Heart left ventricle (tissue), 16 donors: ENCODE measurements around the gene PPT1. TPM values are rescaled to one million over a fixed set of nuclear protein-coding genes. Genes with fewer than 3 reads are reported as not detected.

ENCODE experiments used
- ATAC-seq, 4 donors: fragments of 200-7000 bp; cut with Tn5 transposase; one replicate each; pipeline ENCODE4 v1.9.1; 2020 to 2022; ENCODE audit warnings: moderate library complexity in 4 of 4, mild to moderate bottlenecking in 3 of 4, moderate number of reproducible peaks in 1 of 4
- DNase-seq, 5 donors: peaks; one replicate each; pipeline ENCODE4 v3.0.0-alpha.2; 2020
- H3K27ac ChIP-seq, 12 donors: fragments of 200-600 bp; sonication (generic) in 4 of 12; one replicate each; pipeline versions ENCODE4 v1.5.0 to v1.8.0; 2016 to 2022; ENCODE audit warnings: mild to moderate bottlenecking in 2 of 12
- H3K27me3 ChIP-seq, 9 donors: fragments of 200-600 bp; sonication (generic) in 2 of 9; one replicate each; pipeline versions ENCODE4 v1.5.1 to v1.8.0; 2016 to 2022; ENCODE audit warnings: mild to moderate bottlenecking in 3 of 9
- H3K36me3 ChIP-seq, 9 donors: fragments of 200-600 bp; sonication (generic) in 2 of 9; one replicate each; pipeline versions ENCODE4 v1.5.0 to v1.8.0; 2018 to 2022; ENCODE audit warnings: mild to moderate bottlenecking in 2 of 9
- H3K4me1 ChIP-seq, 12 donors: fragments of 200-600 bp; sonication (generic) in 4 of 12; one replicate each; pipeline versions ENCODE4 v1.5.0 to v1.8.0; 2016 to 2022; ENCODE audit warnings: mild to moderate bottlenecking in 3 of 12
- H3K4me3 ChIP-seq, 12 donors: fragments of 200-600 bp; sonication (generic) in 4 of 12; one replicate each; pipeline versions ENCODE4 v1.5.0 to v1.8.0; 2017 to 2022; ENCODE audit warnings: mild to moderate bottlenecking in 9 of 12, moderate library complexity in 4 of 12
- H3K9me3 ChIP-seq, 12 donors: fragments of 200-600 bp; sonication (generic) in 4 of 12; one replicate each; pipeline versions ENCODE4 v1.5.0 to v1.8.0; 2016 to 2022; ENCODE audit warnings: mild to moderate bottlenecking in 1 of 12
- POLR2A ChIP-seq, 2 donors: fragments of 450-650 bp; IDR thresholded peaks; one replicate each; pipeline ENCODE4 v1.6.1; 2017; ENCODE audit warnings: antibody characterized with exemption in 2 of 2, mild to moderate bottlenecking in 2 of 2, moderate library complexity in 2 of 2
- WGBS, 4 donors: extraction: QIAGEN DNeasy Blood & Tissue Kit in 2 of 4; methylation state at CpG; one replicate each; pipeline versions ENCODE4 v1.1.5 to v1.1.7; 2013 to 2018; 5-methylcytosine and 5-hydroxymethylcytosine counted together
- intact Hi-C, 10 donors: fragments of 100-400 bp; cut with DNase I; formaldehyde crosslinking; loops; one replicate each; pipeline versions ENCODE4 v1.11.1 to v1.14.2; 2022
- polyA plus RNA-seq, 2 donors: library from polyadenylated mRNA; stranded (reverse); fragments of 200-250 nt; gene quantifications; one replicate each; pipeline ENCODE4 v1.2.3, GENCODE V29; 2013
- total RNA-seq, 9 donors: library from RNA; depleted of rRNA in 2 of 9; stranded (reverse); fragments of >200 nt in 2 of 9; fragmentation: NEBNext Ultra II Directional in 3 of 9; extraction: Animal tissue kit (Norgen Biotek cat#: 25700) in 3 of 9; gene quantifications; one replicate each; pipeline versions ENCODE4 v1.1.0 to v1.2.4, GENCODE V29; 2016 to 2023
- TF ChIP-seq, protein P1 (sequence below), 12 donors: fragments of 200-600 bp; sonication (generic) in 4 of 12; IDR thresholded peaks; one replicate each; pipeline versions ENCODE4 v1.5.0 to v1.8.0; 2018 to 2022; ENCODE audit warnings: antibody characterized with exemption in 12 of 12, mild to moderate bottlenecking in 5 of 12
- donor health status: ischemic (EF 13 %, LVEDD 7.1; RV severe dilation, severe dysfunction).
- donor health status: healthy with polysubstance abuse.
- donor health status: DM: no; HTN: yes; CAD: no.
- donor health status: DM: no; HTN: no; CAD: no.
- donor health status: ischemic (EF 25% LVEDD 6.9; RV normal size, moderate dysfunction).
- donor health status: ischemic (EF 25% LVEDD 5.7; RV mildly dilated, moderate dysfunction).
- donor health status: healthy.
- donor health status: DM: yes; HTN: yes; CAD: no.
- donor health status: ischemic (EF 35%, LVEDD 5.7; RV mildly dilated, moderate dysfunction).
- donor health status: nonischemic (EF 11% LVEDD 7.7; RV severe dilation, severe dysfunction).
- donor health status: DM: yes; HTN: yes; CAD: no.
- donor health status: PGD.
- donor health status: ischemic (EF 29% LVEDD 5.4; RV normal size, mild dysfunction).
- donor health status: nonischemic (EF 23%, LVEDD 6.1; RV moderate dilation, normal function).

Gene PPT1
- total and polyA plus RNA-seq, 11 donors, result 22.8 to 106 (median 38.6) TPM

DNA sequence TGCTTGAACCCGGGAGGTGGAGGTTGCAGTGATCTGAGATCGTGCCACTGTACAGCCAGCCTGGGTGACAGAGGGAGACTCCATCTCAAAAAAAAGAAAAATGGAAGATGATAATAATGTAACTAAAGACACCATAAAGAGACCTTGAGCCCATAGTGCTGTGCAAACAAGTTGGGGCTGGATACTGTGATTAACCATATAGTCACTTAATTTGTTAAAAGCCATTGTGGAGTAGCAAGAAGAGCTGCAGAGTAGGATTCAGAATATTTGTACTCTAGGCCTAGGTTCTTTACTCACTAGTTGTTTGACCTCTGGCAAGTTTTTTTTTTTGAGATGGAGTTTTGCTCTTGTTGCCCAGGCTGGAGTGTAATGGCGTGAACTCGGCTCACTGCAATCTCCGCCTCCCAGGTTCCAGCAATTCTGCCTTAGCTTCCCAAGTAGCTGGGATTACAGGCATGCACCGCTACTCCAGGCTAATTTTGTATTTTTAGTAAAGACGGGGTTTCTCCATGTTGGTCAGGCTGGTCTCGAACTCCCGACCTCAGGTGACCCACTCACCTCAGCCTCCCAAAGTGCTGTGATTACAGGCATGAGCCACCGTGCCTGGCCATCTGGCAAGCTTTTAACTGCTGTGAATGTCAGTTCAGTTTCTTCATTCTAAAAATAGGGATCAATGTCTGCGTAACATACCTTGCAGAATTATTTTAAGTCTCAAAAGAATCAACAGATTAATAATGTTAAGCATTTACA lies 43.7 kb downstream of the PPT1 start:
- peak in 2 of 5 donors; percentile 43 to 47 for DNase-seq
- peak in 1 of 4 donors; percentile 35 for ATAC-seq
- H3K9me3 ChIP-seq, result no peaks in the 10 kb centered on the region
- no peak overlapping the region for H3K4me3 ChIP-seq
- TF ChIP-seq, protein P1, sequence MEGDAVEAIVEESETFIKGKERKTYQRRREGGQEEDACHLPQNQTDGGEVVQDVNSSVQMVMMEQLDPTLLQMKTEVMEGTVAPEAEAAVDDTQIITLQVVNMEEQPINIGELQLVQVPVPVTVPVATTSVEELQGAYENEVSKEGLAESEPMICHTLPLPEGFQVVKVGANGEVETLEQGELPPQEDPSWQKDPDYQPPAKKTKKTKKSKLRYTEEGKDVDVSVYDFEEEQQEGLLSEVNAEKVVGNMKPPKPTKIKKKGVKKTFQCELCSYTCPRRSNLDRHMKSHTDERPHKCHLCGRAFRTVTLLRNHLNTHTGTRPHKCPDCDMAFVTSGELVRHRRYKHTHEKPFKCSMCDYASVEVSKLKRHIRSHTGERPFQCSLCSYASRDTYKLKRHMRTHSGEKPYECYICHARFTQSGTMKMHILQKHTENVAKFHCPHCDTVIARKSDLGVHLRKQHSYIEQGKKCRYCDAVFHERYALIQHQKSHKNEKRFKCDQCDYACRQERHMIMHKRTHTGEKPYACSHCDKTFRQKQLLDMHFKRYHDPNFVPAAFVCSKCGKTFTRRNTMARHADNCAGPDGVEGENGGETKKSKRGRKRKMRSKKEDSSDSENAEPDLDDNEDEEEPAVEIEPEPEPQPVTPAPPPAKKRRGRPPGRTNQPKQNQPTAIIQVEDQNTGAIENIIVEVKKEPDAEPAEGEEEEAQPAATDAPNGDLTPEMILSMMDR (IDR thresholded peaks at IDR 0.05), result no peak
- no peak for TF ChIP-seq POLR2A (IDR thresholded peaks at IDR 0.05)
- H3K27me3 ChIP-seq, result no peaks in the 10 kb centered on the region
- H3K36me3 ChIP-seq, result peaks cover 0 to 68% (median 0%) of the 10 kb centered on the region in 9 donors
- intact Hi-C loops, result no loop called here
- peaks cover 9 to 98% (median 56%) of the 10 kb centered on the region in 12 donors for H3K4me1 ChIP-seq
- peak overlapping the region in 4 of 12 donors; percentile 10 to 28 (median 16) for H3K27ac ChIP-seq
- WGBS, 4 donors, result 71 to 76% (median 74%) methylated on average over 11 of the region's 11 CpGs

- H3K9me3 ChIP-seq, result no peaks in the 10 kb centered on the region
- no peak for DNase-seq
- no peak for TF ChIP-seq POLR2A (IDR thresholded peaks at IDR 0.05)
- TF ChIP-seq, protein P1 (IDR thresholded peaks at IDR 0.05), result no peak
- peaks cover 0 to 57% (median 0%) of the 10 kb centered on the region in 9 donors for H3K36me3 ChIP-seq
- 84 to 90% (median 85%) methylated on average over 3 of the region's 3 CpGs for WGBS, 4 donors
- H3K27ac ChIP-seq, result peak overlapping the region in 1 of 12 donors; percentile 10
- H3K4me1 ChIP-seq, result peaks cover 3 to 98% (median 52%) of the 10 kb centered on the region in 12 donors
- intact Hi-C loops, result no loop called here
- no peak overlapping the region for H3K4me3 ChIP-seq
- ATAC-seq, result peak in 2 of 4 donors; percentile 17 to 43
- H3K27me3 ChIP-seq, result no peaks in the 10 kb centered on the region
Measured at GRCh38 chr1:40050863-40051262, 46.2 kb downstream of the PPT1 start.

DNA sequence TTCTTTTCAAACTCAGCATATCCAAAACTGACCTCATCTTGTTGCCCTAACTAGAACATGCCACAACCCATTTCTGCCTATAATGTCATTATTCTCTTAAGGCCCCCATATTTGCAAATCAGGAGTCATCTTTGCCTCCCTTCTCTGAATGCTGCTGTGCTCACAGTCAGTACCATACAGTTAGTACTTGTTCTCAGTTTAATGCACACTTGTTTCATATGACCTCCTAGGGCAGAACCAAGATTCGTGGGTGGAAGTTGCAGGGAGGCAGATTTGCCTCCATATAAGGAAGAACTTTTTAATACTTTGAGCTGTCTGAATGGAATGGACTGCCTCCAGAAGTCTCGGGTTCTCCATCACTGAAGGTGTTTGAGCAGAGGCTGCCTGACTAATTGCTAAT lies 47.3 kb downstream of the PPT1 start:
- no peaks in the 10 kb centered on the region for H3K27me3 ChIP-seq
- no peak overlapping the region for H3K4me3 ChIP-seq
- H3K4me1 ChIP-seq, result peaks cover 2 to 98% (median 49%) of the 10 kb centered on the region in 12 donors
- WGBS, 4 donors, result 43 to 61% (median 51%) methylated on average over 2 of the region's 2 CpGs
- ATAC-seq (peak in 3 of 4 donors; percentile 6 to 25 (median 21)), DNase-seq (no peak)
- peaks cover 0 to 58% (median 4%) of the 10 kb centered on the region in 9 donors for H3K36me3 ChIP-seq
- H3K9me3 ChIP-seq, result no peaks in the 10 kb centered on the region
- intact Hi-C loops, result no loop called here
- H3K27ac ChIP-seq, result peak overlapping the region in 6 of 12 donors; percentile 5 to 69 (median 31)
- TF ChIP-seq POLR2A (IDR thresholded peaks at IDR 0.05), result no peak
- TF ChIP-seq, protein P1 (IDR thresholded peaks at IDR 0.05), result no peak

DNA sequence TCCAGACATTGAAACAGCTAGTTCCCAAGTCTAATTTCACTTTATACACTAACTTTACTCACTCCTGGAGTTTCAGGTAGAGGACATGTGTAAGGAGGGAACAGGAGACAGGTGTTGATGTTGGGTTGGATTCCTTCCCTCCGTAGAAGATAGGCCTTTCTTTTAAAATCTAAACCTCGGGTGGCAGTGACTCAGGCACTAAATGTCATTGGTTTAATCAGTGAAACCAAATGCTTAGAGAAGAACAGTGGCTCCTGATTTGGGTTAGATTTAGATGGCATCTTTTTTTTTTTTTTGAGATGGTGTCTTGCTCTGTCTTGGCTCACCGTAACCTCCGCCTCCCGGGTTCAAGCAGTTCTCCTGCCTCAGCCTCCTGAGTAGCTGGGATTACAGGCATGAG lies 49.3 kb downstream of the PPT1 start:
- no peaks in the 10 kb centered on the region for H3K27me3 ChIP-seq
- H3K4me3 ChIP-seq, result no peak overlapping the region
- no peak for ATAC-seq
- 85 to 93% (median 91%) methylated on average over 5 of the region's 5 CpGs for WGBS, 4 donors
- H3K27ac ChIP-seq, result peak overlapping the region in 1 of 12 donors; percentile 13
- intact Hi-C loops, result no loop called here
- no peak for DNase-seq
- H3K4me1 ChIP-seq, result peaks cover 4 to 98% (median 49%) of the 10 kb centered on the region in 12 donors
- H3K9me3 ChIP-seq, result no peaks in the 10 kb centered on the region
- H3K36me3 ChIP-seq, result peaks cover 0 to 69% (median 0%) of the 10 kb centered on the region in 9 donors
- TF ChIP-seq, protein P1 (IDR thresholded peaks at IDR 0.05), result no peak
- no peak for TF ChIP-seq POLR2A (IDR thresholded peaks at IDR 0.05)
